Smooth muscle cell (in vitro differentiated cells): ENCODE measurements around the gene G2E3. TPM values are rescaled to one million over a fixed set of nuclear protein-coding genes. Genes with fewer than 3 reads are reported as not detected.

Experiments used
- DNase-seq: peaks from one replicate; lab custom pipeline; 2025; ENCODE audit not compliant: unreplicated experiment; lab: John Stamatoyannopoulos, UW
- H2AFZ ChIP-seq: fragments of 200-600 bp; sonication (generic); 2 replicates; pipeline ENCODE4 v1.6.0; 2016; ENCODE audit warnings: antibody characterized with exemption, low read depth, mild to moderate bottlenecking
- H3F3A ChIP-seq: fragments of 200-600 bp; sonication (generic); 2 replicates; pipeline ENCODE4 v1.6.0; 2017; ENCODE audit warnings: antibody characterized with exemption, low read depth
- H3K27ac ChIP-seq: fragments of 200-600 bp; sonication (generic); 2 replicates; pipeline ENCODE4 v1.5.1; 2016; ENCODE audit warnings: low read depth, mild to moderate bottlenecking
- H3K27me3 ChIP-seq: fragments of 200-600 bp; sonication (generic); 2 replicates; pipeline ENCODE4 v1.6.1; 2016; ENCODE audit warnings: low read depth, mild to moderate bottlenecking
- H3K36me3 ChIP-seq: fragments of 200-600 bp; sonication (generic); 2 replicates; pipeline ENCODE4 v1.5.1; 2016; ENCODE audit warnings: low read depth
- H3K4me1 ChIP-seq: fragments of 200-600 bp; sonication (generic); 2 replicates; pipeline ENCODE4 v1.5.1; 2016; ENCODE audit warnings: low read depth
- H3K4me2 ChIP-seq: fragments of 200-600 bp; sonication (generic); 2 replicates; pipeline ENCODE4 v1.6.0; 2016; ENCODE audit warnings: mild to moderate bottlenecking
- H3K4me3 ChIP-seq: fragments of 200-600 bp; sonication (generic); 2 replicates; pipeline ENCODE4 v1.5.1; 2016; ENCODE audit warnings: mild to moderate bottlenecking
- H3K79me2 ChIP-seq: fragments of 200-600 bp; sonication (generic); 2 replicates; pipeline ENCODE4 v1.6.0; 2016; ENCODE audit warnings: low read depth, mild to moderate bottlenecking
- H3K9ac ChIP-seq: fragments of 200-600 bp; sonication (generic); 2 replicates; pipeline ENCODE4 v1.6.0; 2016; ENCODE audit warnings: low read depth
- H3K9me3 ChIP-seq: fragments of 200-600 bp; sonication (generic); replicated peaks from 2 replicates; pipeline ENCODE4 v1.5.1; 2016; ENCODE audit warnings: low read depth
- H4K20me1 ChIP-seq: fragments of 200-600 bp; sonication (generic); 2 replicates; pipeline ENCODE4 v1.6.0; 2016; ENCODE audit warnings: low read depth
- CTCF ChIP-seq: fragments of 200-600 bp; sonication (generic); IDR thresholded peaks from 2 replicates; pipeline ENCODE4 v1.5.1; 2017; ENCODE audit warnings: borderline replicate concordance, mild to moderate bottlenecking, antibody characterized with exemption; ENCODE audit not compliant: insufficient read depth, poor library complexity, severe bottlenecking
- WGBS: methylation state at CpG from one replicate; pipeline ENCODE4 v1.1.7; 2016; ENCODE audit warnings: low lambda C conversion rate; 5-methylcytosine and 5-hydroxymethylcytosine counted together
- polyA plus RNA-seq: library from polyadenylated mRNA; unstranded; fragments of >200 nt; fragmentation: Nextera tagmentation; extraction: Ambion mirVana; gene quantifications from 2 replicates; pipeline ENCODE4 v1.2.1, GENCODE V29; 2016
- total RNA-seq: library from RNA; depleted of rRNA; stranded (reverse); fragments of >200 nt; gene quantifications from 2 replicates; pipeline ENCODE4 v1.2.3, GENCODE V29; 2014

Gene G2E3
- total and polyA plus RNA-seq, 2 experiments from 2014 or later: 15.2 to 25.1 TPM

GRCh38 chr14:30580616-30581282, 21.8 kb downstream of the G2E3 start:
- Histone ChIP-seq H3K27ac (no peak overlapping the region), H3K9me3 (no peaks in the 10 kb centered on the region), H3F3A (no peaks in the 10 kb centered on the region), H3K79me2 (peaks cover 99% of the 10 kb centered on the region), H3K9ac (no peak overlapping the region), H3K4me2 (no peak overlapping the region), H3K4me1 (no peaks in the 10 kb centered on the region), H3K27me3 (no peaks in the 10 kb centered on the region), H4K20me1 (peaks cover 68% of the 10 kb centered on the region), H3K4me3 (no peak overlapping the region), H3K36me3 (peaks cover 6% of the 10 kb centered on the region), H2AFZ (no peak overlapping the region)
- TF ChIP-seq CTCF: no peak
- 78% methylated on average over 2 of the region's 2 CpGs for WGBS
- DNase-seq: no peak

- Histone ChIP-seq H3K27ac (no peak overlapping the region), H3K9ac (no peak overlapping the region), H3K4me2 (no peak overlapping the region), H3F3A (no peaks in the 10 kb centered on the region), H3K36me3 (peaks cover 6% of the 10 kb centered on the region), H2AFZ (no peak overlapping the region), H3K9me3 (no peaks in the 10 kb centered on the region), H4K20me1 (peaks cover 67% of the 10 kb centered on the region), H3K4me3 (no peak overlapping the region), H3K4me1 (no peaks in the 10 kb centered on the region), H3K79me2 (peaks cover 99% of the 10 kb centered on the region), H3K27me3 (no peaks in the 10 kb centered on the region)
- no peak for TF ChIP-seq CTCF
- DNase-seq: no peak
- 97% methylated on average over 7 of the region's 7 CpGs for WGBS
Observed at GRCh38 chr14:30581283-30581625, 22.3 kb downstream of the G2E3 start.

- TF ChIP-seq CTCF: no peak
- Histone ChIP-seq H3K4me2 (no peak overlapping the region), H3K9me3 (no peaks in the 10 kb centered on the region), H3F3A (no peaks in the 10 kb centered on the region), H3K4me1 (no peaks in the 10 kb centered on the region), H3K79me2 (peaks cover 91% of the 10 kb centered on the region), H3K36me3 (peaks cover 6% of the 10 kb centered on the region), H3K27ac (no peak overlapping the region), H2AFZ (no peak overlapping the region), H3K9ac (no peak overlapping the region), H4K20me1 (peaks cover 58% of the 10 kb centered on the region), H3K27me3 (no peaks in the 10 kb centered on the region), H3K4me3 (no peak overlapping the region)
- DNase-seq: no peak
- 100% methylated on average over 1 of the region's 1 CpG for WGBS
Observed at GRCh38 chr14:30582376-30582775, 23.4 kb downstream of the G2E3 start.

GRCh38 chr14:30584058-30584630, 25.2 kb downstream of the G2E3 start:
- no peak overlapping the region for H3K4me3 ChIP-seq
- DNase-seq: no peak
- H3K36me3 ChIP-seq: peaks cover 6% of the 10 kb centered on the region
- H4K20me1 ChIP-seq: peaks cover 47% of the 10 kb centered on the region
- no peaks in the 10 kb centered on the region for H3F3A ChIP-seq
- H3K4me1 ChIP-seq: no peaks in the 10 kb centered on the region
- no peak overlapping the region for H3K27ac ChIP-seq
- H3K27me3 ChIP-seq: no peaks in the 10 kb centered on the region
- H3K9me3 ChIP-seq: no peaks in the 10 kb centered on the region
- no peak overlapping the region for H3K4me2 ChIP-seq
- no peak for TF ChIP-seq CTCF
- H3K79me2 ChIP-seq: peaks cover 73% of the 10 kb centered on the region
- no peak overlapping the region for H3K9ac ChIP-seq
- no peak overlapping the region for H2AFZ ChIP-seq
